NT2/D1 (cell line): ENCODE results near the gene TAF15.

Source experiments
- DNase-seq: peaks from one replicate; pipeline ENCODE4 v3.0.0-alpha.2; 2011; ENCODE audit warnings: low read depth, low spot score
- H3K27me3 ChIP-seq: 2 replicates; pipeline ENCODE4 v1.6.0; 2011; ENCODE audit warnings: mild to moderate bottlenecking; ENCODE audit not compliant: insufficient read length, insufficient read depth
- H3K36me3 ChIP-seq: 2 replicates; pipeline ENCODE4 v1.6.1; 2011; ENCODE audit warnings: mild to moderate bottlenecking, low read length, mixed read lengths; ENCODE audit not compliant: insufficient read depth, insufficient read length
- H3K4me1 ChIP-seq: 2 replicates; pipeline ENCODE4 v1.5.1; 2011; ENCODE audit not compliant: insufficient read depth, insufficient read length
- H3K4me3 ChIP-seq: 2 replicates; pipeline ENCODE4 v1.5.1; 2011; ENCODE audit warnings: low read depth; ENCODE audit not compliant: insufficient read length
- H3K9ac ChIP-seq: 2 replicates; pipeline ENCODE4 v1.6.0; 2011; ENCODE audit warnings: low read depth; ENCODE audit not compliant: insufficient read length
- H3K9me3 ChIP-seq: 2 replicates; pipeline ENCODE4 v1.5.1; 2011; ENCODE audit warnings: mild to moderate bottlenecking, low read length; ENCODE audit not compliant: insufficient read depth
- SUZ12 ChIP-seq: IDR thresholded peaks from 2 replicates; pipeline ENCODE4 v1.6.1; 2011; ENCODE audit not compliant: insufficient read length, insufficient read depth; ENCODE audit errors: extremely low read depth
- YY1 ChIP-seq: IDR thresholded peaks from 2 replicates; pipeline ENCODE4 v1.6.1; 2011; ENCODE audit not compliant: insufficient read length, insufficient read depth
- ZNF274 ChIP-seq: IDR thresholded peaks from 2 replicates; pipeline ENCODE4 v1.6.1; 2011; ENCODE audit warnings: mild to moderate bottlenecking, low read depth, low read length

TAF15 gene

GRCh38 chr17:35807371-35808144 lies 1.7 kb upstream of the TAF15 start:
- H3K9ac ChIP-seq, result no peak overlapping the region
- no peak overlapping the region for H3K4me3 ChIP-seq
- peaks cover 16% of the 10 kb centered on the region for H3K36me3 ChIP-seq
- H3K4me1 ChIP-seq, result no peaks in the 10 kb centered on the region
- TF ChIP-seq ZNF274, result no peak
- no peaks in the 10 kb centered on the region for H3K27me3 ChIP-seq
- no peaks in the 10 kb centered on the region for H3K9me3 ChIP-seq
- DNase-seq, result no peak

- no peaks in the 10 kb centered on the region for H3K9me3 ChIP-seq
- TF ChIP-seq YY1 (no peak), ZNF274 (no peak), SUZ12 (no peak)
- H3K36me3 ChIP-seq, result peaks cover 20% of the 10 kb centered on the region
- no peak for DNase-seq
- H3K4me3 ChIP-seq, result peak overlapping the region; percentile 95
- no peaks in the 10 kb centered on the region for H3K4me1 ChIP-seq
- no peaks in the 10 kb centered on the region for H3K27me3 ChIP-seq
- H3K9ac ChIP-seq, result peak overlapping the region; percentile 53
Measured at GRCh38 chr17:35808240-35808961, 883 bp upstream of the TAF15 start.

- Histone ChIP-seq H3K36me3 (peaks cover 21% of the 10 kb centered on the region), H3K4me1 (no peaks in the 10 kb centered on the region), H3K4me3 (peak overlapping the region; percentile 95), H3K27me3 (no peaks in the 10 kb centered on the region), H3K9ac (peak overlapping the region; percentile 98), H3K9me3 (no peaks in the 10 kb centered on the region)
- no peak for TF ChIP-seq SUZ12
- TF ChIP-seq YY1, result no peak
- TF ChIP-seq ZNF274, result no peak
- DNase-seq, result no peak
Measured at GRCh38 chr17:35809855-35810461, 674 bp downstream of the TAF15 start.

DNA sequence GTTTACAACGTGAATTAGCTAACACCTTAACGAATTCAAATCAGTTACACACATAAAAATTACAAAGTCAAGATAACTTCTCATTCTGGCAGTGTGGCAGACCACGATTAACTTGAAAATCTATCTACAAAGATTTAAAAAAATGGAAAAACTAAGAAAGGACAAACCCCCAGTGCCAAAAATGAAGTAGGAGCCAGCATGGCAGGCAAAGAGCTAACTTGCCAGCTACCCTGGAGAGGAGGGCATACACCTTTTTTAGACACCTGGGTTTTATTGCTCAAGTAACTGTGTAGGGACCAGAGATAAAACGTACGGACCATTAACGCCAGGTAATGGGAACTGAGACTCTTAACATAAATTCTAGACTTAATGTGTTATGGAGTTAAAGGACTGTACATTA lies 2.5 kb downstream of the TAF15 start:
- Histone ChIP-seq H3K9ac (no peak overlapping the region), H3K4me1 (no peaks in the 10 kb centered on the region), H3K27me3 (no peaks in the 10 kb centered on the region), H3K9me3 (no peaks in the 10 kb centered on the region), H3K36me3 (peaks cover 33% of the 10 kb centered on the region), H3K4me3 (no peak overlapping the region)
- no peak for TF ChIP-seq YY1
- no peak for TF ChIP-seq SUZ12
- no peak for TF ChIP-seq ZNF274
- no peak for DNase-seq

DNA sequence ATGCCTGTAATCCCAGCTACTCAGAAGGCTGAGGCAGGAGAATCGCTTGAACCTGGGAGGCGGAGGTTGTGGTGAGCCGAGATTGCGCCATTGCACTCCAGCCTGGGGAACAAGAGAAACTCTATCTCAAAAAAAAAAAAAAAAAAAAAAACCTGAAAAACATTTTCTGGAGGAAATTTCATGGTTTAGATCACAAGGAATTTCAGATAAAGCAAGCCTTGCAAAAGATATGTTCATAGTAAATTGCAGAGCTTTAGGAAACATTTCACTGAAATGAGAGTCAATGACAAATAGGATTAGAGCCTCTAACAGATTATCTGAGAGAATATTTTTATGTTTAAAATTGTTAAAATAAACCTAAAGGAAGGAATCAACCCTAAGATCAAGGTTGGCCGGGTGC lies 3.2 kb downstream of the TAF15 start:
- Histone ChIP-seq H3K9ac (no peak overlapping the region), H3K9me3 (no peaks in the 10 kb centered on the region)
- no peak for TF ChIP-seq SUZ12
- no peak for TF ChIP-seq YY1
- TF ChIP-seq ZNF274, result no peak

GRCh38 chr17:35816723-35817122 lies 7.4 kb downstream of the TAF15 start:
- Histone ChIP-seq H3K27me3 (no peaks in the 10 kb centered on the region), H3K4me1 (no peaks in the 10 kb centered on the region), H3K9me3 (no peaks in the 10 kb centered on the region), H3K9ac (no peak overlapping the region), H3K4me3 (no peak overlapping the region), H3K36me3 (peaks cover 69% of the 10 kb centered on the region)
- no peak for TF ChIP-seq YY1
- no peak for TF ChIP-seq ZNF274
- no peak for TF ChIP-seq SUZ12
- no peak for DNase-seq

More for the DNA sequence above, 3.2 kb downstream of the TAF15 start:
- DNase-seq, result no peak
- no peak overlapping the region for H3K4me3 ChIP-seq
- no peaks in the 10 kb centered on the region for H3K4me1 ChIP-seq
- peaks cover 40% of the 10 kb centered on the region for H3K36me3 ChIP-seq
- H3K27me3 ChIP-seq, result no peaks in the 10 kb centered on the region

DNA sequence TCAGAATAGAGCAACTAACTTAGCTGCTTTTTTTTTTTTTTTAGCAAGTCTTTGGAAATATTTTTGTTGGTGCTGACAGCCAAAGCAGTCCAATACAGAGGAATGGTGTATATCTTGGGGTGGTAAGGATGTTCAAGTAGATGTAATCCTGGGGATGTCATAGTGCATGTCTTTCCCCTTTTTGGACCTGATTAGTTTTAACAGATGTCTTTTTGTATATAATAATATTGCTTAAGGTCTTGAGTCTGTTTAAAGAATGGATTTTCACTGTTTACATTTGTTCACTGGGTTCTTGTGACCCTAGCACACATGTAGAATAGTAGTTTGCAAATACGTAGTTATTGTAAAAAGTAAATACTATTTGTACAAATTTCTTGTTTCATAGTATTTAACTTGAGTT lies 7.9 kb downstream of the TAF15 start:
- Histone ChIP-seq H3K4me3 (no peak overlapping the region), H3K27me3 (no peaks in the 10 kb centered on the region), H3K9ac (no peak overlapping the region), H3K9me3 (no peaks in the 10 kb centered on the region), H3K4me1 (no peaks in the 10 kb centered on the region), H3K36me3 (peaks cover 65% of the 10 kb centered on the region)
- TF ChIP-seq ZNF274 (no peak), YY1 (no peak), SUZ12 (no peak)
- no peak for DNase-seq
